Measurements from ENCODE around the gene ARSD.
"Not testable (repeated sequence)": the region's sequence is repeated elsewhere in the genome, so short reads cannot be mapped to it uniquely, and the experiment has no call there.

The ARSD gene

DNA sequence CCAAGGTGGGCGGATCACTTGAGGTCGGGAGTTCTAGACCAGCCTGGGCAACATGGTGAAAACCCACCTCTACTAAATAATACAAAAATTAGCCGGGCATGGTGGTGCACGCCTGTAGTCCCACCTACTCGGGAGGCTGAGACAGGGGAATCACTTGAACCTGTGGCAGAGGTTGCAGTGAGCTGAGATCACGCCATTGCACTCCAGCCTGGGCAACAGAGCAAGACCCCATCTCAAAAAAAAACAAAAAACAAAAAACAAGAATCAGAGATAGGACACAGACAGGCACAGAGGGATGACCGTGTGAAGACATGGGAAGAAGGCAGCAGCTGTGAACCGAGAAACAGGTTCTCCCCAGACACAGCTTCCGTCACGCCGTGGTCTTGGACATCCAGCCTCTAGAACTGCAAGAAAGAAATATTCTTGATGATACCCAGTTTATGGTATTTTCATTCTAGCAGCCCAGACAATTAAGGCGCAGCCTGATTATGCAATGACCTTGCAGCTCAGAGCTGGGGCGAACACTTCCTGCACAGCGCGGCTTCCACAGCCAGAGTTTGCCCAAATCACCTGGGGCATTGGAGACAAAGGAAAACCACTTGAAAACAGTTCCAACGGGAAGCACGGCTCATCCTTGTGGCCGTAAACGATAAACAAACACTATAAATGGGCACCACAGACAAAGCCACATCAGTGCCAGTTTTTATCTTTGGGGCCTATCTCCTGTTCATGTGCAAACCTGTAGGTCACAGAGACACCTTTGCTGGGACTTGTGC is 4.2 kb upstream of the ARSD start:
- in situ Hi-C loops (cut with MboI; ENCODE audit: low sequenced_read_pairs): no loop called here

DNA sequence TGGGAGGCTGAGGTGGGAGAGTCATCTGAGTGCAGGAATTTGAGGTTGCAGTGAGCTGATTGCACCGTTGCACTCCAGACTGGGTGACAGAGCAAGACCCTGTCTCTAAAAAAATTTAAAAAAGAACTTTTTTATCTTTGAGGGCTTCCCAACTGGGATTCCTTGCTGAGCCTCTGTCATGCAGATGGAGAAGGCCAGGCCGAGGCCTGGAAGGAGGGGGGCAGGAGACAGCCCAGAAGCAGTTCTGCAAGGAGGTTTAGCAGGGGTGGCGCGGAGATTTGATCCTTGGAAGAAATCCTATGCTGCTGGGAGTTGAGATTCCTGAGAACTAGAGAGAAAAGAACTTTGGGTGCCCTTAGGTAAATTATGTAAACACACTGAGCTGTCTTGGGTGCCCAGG is 2.5 kb upstream of the ARSD start:
- in situ Hi-C loops (cut with MboI; ENCODE audit: low sequenced_read_pairs): no loop called here

DNA sequence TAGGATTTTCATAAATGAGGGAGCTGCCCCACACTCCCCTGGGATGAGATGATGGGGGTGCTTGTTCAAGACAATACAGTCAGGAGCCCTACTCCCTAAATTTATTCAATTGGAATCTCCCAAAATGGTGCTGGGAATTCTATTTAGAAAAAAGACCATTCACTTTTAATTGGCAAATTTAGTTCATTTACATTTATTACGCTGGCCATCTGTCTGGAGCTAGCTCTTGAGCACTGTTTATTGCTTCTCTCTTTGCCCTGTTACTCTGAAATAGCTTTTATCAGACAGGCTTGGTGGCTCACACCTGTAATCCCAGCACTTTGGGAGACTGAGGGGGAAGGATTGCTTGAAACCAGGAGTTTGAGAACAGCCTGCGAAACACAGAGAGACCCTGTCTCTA is 2.0 kb upstream of the ARSD start:
- in situ Hi-C loops (cut with MboI; ENCODE audit: low sequenced_read_pairs): no loop called here

- in situ Hi-C loops (cut with MboI; ENCODE audit: low sequenced_read_pairs): no loop called here
These were observed 952 bp downstream of the ARSD start for GRCh38 chrX:2928191-2928582.

- in situ Hi-C loops (cut with MboI; ENCODE audit: low sequenced_read_pairs): no loop called here
These were observed 2.4 kb downstream of the ARSD start for GRCh38 chrX:2926664-2927275.

DNA sequence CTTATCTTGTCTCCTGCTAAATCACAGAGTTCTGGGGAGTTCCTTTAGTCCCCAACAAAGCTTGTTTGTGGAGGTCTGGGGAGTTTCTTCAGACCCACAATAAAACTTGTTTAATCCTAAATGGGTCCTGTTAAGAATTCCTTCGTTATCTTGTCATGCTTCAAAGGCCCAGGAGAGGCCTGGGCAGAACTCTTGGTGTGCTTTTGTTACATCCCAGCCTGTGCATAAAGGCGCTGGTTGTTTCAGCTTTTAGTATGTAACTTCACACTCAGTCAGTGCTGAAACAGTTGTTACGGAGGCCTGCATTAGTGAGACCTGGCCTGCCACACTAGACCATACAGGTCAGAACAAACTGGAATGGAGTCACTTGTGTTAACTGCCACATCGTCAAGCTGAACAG is 2.9 kb downstream of the ARSD start:
- in situ Hi-C loops (cut with MboI; ENCODE audit: low sequenced_read_pairs): not testable (repeated sequence)

DNA sequence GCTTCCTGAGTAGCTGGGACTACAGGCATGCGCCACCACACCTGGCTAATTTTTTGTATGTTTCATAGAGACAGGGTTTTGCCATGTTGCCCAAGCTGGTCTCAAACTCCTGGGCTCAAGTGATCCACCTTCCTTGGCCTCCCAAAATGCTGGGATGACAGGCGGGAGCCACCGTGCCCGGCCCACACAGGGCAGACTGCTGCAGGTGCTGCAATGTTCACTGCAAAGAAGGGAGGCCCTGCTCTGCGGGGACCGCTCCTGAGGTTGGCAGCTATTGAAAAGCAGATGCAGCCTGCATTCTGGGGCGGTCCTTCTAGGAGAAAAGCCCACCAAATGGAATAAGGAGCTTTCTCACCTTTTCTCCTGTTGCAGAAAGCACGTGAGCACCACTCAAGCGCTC is 5.0 kb downstream of the ARSD start:
- in situ Hi-C loops (cut with MboI; ENCODE audit: low sequenced_read_pairs): no loop called here

GRCh38 chrX:2921750-2922149 is 7.4 kb downstream of the ARSD start:
- in situ Hi-C loops (cut with MboI; ENCODE audit: low sequenced_read_pairs): no loop called here

DNA sequence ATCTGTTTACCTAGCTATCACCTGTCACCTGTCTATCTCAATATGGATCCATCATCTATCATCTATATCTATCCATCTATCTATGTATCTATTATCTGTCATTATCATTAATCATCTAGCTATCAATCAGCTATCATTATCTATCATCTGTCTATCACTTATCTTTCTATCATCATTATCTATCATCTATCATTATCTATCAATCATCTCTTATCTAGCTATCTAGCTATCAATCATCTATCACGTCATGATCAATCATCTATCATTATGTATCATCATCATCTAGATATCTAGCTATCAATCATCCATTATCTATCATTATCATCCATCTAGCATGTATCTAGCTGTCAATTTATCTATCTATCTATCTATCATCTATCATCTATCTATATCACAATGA is 7.9 kb downstream of the ARSD start:
- in situ Hi-C loops (cut with MboI; ENCODE audit: low sequenced_read_pairs): no loop called here

DNA sequence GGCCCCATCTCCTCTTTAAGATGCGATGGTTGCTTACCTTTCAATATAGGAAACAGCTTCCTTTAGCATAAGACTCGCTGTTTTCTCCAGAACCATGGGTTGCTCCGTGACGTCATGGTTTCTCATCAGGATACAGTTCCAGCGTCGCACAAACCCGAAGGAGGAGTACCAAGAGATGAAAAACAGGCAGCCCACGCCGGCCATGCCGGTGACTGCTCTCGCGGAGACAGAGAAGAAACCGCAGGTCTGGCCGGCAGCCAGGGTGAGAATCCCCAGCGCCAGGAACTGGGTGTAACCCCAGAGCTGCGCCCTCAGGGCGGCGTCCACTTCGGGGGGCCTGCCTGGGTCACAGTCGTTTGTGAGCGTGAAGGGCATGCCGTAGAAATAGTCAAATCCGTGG is 11.4 kb downstream of the ARSD start:
- in situ Hi-C loops (cut with MboI; ENCODE audit: low sequenced_read_pairs): no loop called here

DNA sequence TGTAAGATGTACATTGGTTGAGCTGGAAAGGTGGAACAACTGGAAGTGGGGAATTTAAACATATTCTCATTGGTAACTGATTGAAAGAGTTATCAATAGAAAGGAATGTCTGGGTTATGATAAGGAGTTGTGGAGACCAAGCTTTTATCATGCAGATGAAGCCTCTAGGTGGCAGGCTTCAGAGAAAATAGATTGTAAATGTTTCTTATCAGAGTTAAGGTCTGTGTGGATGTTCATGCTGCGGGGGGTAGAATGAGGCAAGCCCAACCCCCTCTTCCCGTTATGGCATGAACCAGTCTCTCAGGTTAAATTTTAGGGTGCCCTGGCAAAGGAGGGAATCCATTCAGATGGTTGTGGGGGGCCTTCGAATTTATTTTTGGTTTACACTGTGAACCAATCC is 16.0 kb downstream of the ARSD start:
- in situ Hi-C loops (cut with MboI; ENCODE audit: low sequenced_read_pairs): no loop called here

DNA sequence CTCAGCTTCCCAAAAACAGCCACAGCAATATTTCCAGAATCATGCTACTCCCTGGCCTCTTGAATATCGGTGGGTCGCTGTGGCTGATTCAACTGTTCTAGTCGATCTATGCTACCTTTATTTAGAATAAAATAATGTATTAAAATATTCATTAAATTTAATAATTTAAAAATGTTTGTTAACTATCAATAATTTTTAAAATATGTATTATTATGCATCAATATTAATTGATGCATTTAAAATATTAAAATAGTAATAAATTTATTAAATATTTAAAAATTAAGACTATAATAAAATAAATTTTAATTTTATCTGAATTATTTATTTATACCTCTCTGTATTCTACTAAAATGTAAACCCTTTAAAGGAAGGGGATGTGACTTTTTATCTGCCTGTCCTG is 19.0 kb downstream of the ARSD start:
- in situ Hi-C loops (cut with MboI; ENCODE audit: low sequenced_read_pairs): no loop called here

- in situ Hi-C loops (cut with MboI; ENCODE audit: low sequenced_read_pairs): no loop called here
These were observed 20.9 kb downstream of the ARSD start for GRCh38 chrX:2908125-2908685.

DNA sequence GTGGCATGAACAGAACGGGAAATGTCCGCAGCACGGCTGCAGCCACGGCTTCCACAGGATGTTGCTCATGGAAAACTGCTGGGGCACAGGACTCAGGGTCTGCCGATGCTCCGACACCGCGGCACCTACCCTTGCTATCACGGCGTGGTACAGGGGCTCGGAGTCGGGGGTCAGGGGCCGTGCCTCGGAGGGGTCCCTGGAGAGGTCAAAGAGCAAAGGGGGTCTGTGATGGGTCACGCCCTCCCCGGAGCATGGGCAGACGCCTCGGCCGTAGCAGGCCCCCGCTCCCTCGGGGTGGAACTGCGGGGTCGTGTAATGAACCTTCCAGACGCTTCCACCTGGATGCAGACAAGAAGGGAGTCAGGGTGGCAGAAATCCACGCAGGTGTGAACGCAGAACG is 21.8 kb downstream of the ARSD start:
- in situ Hi-C loops (cut with MboI; ENCODE audit: low sequenced_read_pairs): no loop called here

DNA sequence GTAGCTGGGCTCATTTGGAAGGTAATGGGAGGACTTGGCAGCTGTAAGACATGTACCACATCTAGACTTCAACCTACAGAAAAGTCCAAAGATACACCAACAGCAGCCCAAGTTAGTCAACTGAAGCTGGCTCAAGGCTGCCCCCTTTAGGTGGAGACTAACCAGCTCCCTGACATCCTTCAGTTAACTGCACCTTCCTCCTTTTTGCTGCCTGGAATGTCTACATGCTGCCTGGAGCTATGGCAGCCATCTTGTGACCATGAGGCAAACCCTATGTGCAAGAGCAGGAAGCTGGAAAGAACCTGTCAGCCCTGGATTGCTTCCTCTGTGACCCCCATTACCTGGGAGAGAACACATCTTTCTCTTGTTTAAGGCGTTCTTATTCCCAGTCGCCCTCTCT is 25.8 kb downstream of the ARSD start:
- in situ Hi-C loops (cut with MboI; ENCODE audit: low sequenced_read_pairs): no loop called here

GRCh38 chrX:2902841-2903240 is 26.3 kb downstream of the ARSD start:
- in situ Hi-C loops (cut with MboI; ENCODE audit: low sequenced_read_pairs): no loop called here

DNA sequence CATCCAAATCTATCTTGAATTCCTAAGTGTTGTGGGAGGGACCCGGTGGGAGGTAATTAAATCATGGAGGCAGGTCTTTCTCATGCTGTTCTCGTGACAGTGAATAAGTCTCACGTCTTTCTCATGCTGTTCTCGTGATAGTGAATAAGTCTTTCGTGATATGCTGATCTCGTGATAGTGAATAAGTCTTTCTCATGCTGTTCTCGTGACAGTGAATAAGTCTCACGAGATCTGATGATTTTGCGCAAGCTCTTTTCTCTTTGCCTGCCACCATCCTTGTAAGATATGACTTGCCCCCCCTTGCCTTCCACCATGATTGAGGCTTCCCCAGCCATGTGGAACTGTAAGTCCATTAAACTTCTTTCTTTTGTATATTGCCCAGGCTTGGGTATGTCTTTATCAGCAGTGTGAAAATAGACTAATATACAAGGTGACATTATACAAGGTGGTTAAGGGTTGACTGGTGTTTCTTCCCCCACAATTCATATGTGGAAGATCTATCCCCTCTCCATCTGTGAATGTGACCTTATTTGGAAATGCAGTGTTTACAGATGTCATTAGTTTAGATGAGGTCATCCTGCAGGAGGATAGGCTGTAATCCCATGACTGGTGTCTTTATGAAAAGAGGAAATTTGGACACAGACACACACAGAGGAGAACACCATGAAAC is 27.6 kb downstream of the ARSD start:
- in situ Hi-C loops (cut with MboI; ENCODE audit: low sequenced_read_pairs): no loop called here

DNA sequence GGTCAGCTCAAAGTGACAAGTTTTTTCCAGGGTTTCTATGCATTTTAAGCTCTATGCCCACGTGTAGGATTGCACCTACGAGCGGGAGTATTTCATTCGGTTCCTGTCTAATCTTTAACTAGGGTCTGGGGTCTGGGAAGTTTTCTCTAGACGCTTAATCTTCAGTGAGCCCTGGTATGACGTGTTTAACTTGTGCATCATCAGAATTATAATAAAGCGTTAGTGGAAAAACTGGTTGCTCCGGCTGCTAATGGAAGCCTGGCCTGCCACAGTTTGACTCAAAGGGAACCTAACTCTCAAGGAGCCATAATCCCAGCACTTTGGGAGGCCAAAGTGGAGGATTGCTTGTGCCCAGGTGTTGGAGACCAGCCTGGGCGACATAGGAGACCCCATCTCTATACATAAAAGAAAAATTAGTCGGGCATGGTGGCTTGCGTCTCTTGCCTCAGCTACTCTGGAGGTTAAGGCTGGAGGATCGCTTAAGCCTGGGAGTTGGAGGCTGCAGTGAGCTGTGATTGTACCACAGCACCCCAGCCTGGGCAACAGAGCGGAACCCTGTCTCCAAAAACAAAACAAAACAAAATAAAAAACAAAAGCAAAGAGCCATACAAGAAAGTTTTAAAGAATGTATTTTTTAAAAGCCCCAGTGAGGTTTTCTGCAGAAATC is 30.2 kb downstream of the ARSD start:
- in situ Hi-C loops (cut with MboI; ENCODE audit: low sequenced_read_pairs): no loop called here

DNA sequence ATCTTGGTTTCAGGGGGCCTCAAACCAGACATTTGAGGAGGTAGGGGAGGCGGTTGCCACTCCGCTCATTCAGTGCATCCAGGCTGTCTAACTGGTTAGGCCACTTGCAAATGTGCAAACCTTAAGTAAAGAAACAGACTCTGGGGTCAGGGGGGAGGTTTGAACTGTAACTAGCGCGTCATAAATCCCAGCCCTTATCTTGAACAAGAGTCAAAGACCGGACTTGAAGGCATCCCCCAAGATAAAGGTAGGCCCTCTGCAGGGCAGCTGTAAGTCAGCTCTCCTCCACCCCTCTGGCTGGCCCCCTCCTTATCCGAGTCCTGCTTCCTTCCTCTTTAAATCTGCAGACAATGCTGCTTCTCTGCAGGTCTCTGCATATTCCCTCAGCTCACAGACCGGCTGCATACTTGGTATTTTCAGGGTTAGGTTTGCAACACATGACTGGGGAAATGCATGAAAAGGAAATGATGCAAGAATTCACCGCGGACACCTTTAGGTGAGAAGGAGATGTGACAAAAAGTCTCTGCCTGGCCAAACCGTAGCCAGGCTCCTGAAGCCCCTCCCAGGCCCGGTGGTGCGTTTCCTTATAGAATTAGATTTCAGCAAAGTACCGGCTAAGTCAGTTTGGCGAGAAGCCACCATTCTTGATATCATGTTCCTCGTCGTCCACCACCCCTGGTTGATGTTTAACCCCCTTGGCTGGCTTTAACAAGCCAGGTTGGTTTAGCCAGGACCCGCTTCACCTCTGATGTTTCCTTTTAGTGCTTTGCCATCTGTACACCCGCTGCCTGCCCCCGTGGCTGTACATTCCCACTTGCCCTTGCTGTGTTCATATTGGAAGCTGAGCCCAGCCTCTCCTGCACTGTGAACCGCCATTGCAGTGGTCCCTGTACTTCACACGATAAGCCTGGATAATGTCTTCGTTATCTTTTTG is 31.2 kb downstream of the ARSD start:
- in situ Hi-C loops (cut with MboI; ENCODE audit: low sequenced_read_pairs): not testable (repeated sequence)

GRCh38 chrX:2897311-2897689 is 31.8 kb downstream of the ARSD start:
- in situ Hi-C loops (cut with MboI; ENCODE audit: low sequenced_read_pairs): no loop called here
